ENCODE measurements around the gene BPNT1. TPM values are rescaled to one million over a fixed set of nuclear protein-coding genes. Genes with fewer than 3 reads are reported as not detected.

Gene BPNT1, protein sequence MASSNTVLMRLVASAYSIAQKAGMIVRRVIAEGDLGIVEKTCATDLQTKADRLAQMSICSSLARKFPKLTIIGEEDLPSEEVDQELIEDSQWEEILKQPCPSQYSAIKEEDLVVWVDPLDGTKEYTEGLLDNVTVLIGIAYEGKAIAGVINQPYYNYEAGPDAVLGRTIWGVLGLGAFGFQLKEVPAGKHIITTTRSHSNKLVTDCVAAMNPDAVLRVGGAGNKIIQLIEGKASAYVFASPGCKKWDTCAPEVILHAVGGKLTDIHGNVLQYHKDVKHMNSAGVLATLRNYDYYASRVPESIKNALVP
- total RNA-seq (2014; rRNA removed; shearing (Covaris generic)), result 43.0 and 48.7 TPM in 2 replicates
- 73.3 and 98.5 TPM in 2 replicates for total RNA-seq (2022)
- Bru-seq, nascent RNA, result percentile 80 among the genes with signal in this experiment
- percentile 76 among the genes with signal in this experiment for BruChase-seq, experiment 1, labeled RNA remaining after a 6-hour chase
- BruChase-seq, experiment 2, labeled RNA remaining after a 2-hour chase, result percentile 75 among the genes with signal in this experiment
- long read RNA-seq, transcript BPNT1-201 (9 exons, 2,465 nt), result major isoform, 5 of 29 reads
- long read RNA-seq, partial matches to known transcripts, result 10 of 29 reads
- long read RNA-seq, other reads (novel, unspliced or antisense), result 11 of 29 reads

- DNase-seq (ENCODE audit: low spot score), result peak; percentile 97
- H3K27ac ChIP-seq (ENCODE audit: low read depth, low read length, poor library complexity, severe bottlenecking), result peak within 1 kb of the TSS; percentile 84
- peaks cover 51% of the 10 kb centered on the region for H3K79me2 ChIP-seq (ENCODE audit: insufficient read depth, low read depth, low read length)
- peak within 1 kb of the TSS; percentile 89 for H2AFZ ChIP-seq (ENCODE audit: low read length)
- H3K4me2 ChIP-seq (ENCODE audit: low read length), result peak within 1 kb of the TSS; percentile 66
- peak within 1 kb of the TSS; percentile 95 for H3K4me3 ChIP-seq (ENCODE audit: low read depth, low read length, poor library complexity, severe bottlenecking)
- no peaks in the 10 kb centered on the region for H3K9me2 ChIP-seq (ENCODE audit: insufficient read depth, low read length)
- no TSS peak for BruUV-seq (replicated peaks)
- H3K4me1 ChIP-seq (ENCODE audit: insufficient read depth, low read length, poor library complexity, severe bottlenecking), result peaks cover 40% of the 10 kb centered on the region
- ChIA-PET POLR2A (interaction anchor here (0.6 to 1.2 kb wide), 6 partner anchors 10 to 74 kb away, joined by 3 to 7 read pairs (median 4); no protein-coding TSS in a partner anchor), CTCF (ENCODE audit: unreplicated experiment) (no interaction called here)
- no peaks in the 10 kb centered on the region for H3K9me3 ChIP-seq (ENCODE audit: low read length)
- H3K36me3 ChIP-seq (ENCODE audit: insufficient read depth, low read length), result peaks cover 7% of the 10 kb centered on the region
- no peak for TF ChIP-seq EZH2phosphoT487 (IDR thresholded peaks at IDR 0.05; ENCODE audit: borderline replicate concordance, low read depth, low read length)
- TF ChIP-seq, protein P1, sequence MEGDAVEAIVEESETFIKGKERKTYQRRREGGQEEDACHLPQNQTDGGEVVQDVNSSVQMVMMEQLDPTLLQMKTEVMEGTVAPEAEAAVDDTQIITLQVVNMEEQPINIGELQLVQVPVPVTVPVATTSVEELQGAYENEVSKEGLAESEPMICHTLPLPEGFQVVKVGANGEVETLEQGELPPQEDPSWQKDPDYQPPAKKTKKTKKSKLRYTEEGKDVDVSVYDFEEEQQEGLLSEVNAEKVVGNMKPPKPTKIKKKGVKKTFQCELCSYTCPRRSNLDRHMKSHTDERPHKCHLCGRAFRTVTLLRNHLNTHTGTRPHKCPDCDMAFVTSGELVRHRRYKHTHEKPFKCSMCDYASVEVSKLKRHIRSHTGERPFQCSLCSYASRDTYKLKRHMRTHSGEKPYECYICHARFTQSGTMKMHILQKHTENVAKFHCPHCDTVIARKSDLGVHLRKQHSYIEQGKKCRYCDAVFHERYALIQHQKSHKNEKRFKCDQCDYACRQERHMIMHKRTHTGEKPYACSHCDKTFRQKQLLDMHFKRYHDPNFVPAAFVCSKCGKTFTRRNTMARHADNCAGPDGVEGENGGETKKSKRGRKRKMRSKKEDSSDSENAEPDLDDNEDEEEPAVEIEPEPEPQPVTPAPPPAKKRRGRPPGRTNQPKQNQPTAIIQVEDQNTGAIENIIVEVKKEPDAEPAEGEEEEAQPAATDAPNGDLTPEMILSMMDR (conservative IDR thresholded peaks at IDR 0.05; ENCODE audit: low read length), result peak; percentile 44
- no peaks in the 10 kb centered on the region for H4K20me1 ChIP-seq (ENCODE audit: insufficient read depth, low read length)
- intact Hi-C loops (cut with micrococcal nuclease; ENCODE audit: unreplicated experiment), result loop anchor here (5.0 kb wide), 3 partner anchors 98 to 1803 kb away; partner anchors contain the start of genes RAB3GAP2 and RRP15
These were observed at the start of gene BPNT1 for GRCh38 chr1:220089650-220090556. BPNT1 (minus strand) TSS chr1:220089788; CDS start chr1:220079846, 9,942 bp downstream.

DNA sequence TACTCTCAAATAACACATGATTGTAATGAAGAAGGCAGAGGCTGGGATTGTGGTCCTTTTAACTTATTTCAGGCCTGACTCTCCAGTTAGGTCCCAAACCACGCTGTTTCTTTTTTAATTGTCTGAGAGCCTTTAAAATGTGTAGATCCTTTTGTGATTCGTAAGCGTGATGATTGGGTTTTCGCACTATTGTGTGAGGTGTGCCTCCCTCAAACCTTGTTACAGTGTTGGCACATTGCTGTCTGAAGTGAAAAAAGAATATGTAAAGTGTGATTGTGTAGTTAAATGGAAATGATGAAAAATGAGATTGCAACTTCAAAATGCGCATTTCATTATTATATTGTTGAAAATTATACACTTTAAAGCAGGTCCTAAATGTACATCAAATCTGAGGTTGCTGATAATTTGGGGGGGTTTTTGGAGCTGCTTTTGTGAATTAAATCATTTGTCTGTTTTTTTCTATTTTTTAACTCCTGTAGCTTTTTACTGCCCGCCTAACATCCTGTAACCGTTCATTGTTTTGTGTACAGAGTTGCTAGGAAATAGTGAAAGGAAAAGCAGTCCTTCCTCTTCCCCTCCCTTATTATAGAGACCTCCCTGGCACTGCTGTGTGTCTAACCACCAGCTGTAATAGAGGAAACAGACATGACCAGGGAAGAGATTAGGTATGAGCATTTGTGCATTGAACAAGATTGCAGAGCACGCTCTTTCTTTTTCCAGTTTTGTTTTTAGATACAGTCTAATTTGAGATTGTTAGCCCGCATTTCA lies 47.6 kb upstream of the BPNT1 start:
- Histone ChIP-seq H4K20me1 (ENCODE audit: insufficient read depth, low read length) (no peaks in the 10 kb centered on the region), H3K4me1 (ENCODE audit: insufficient read depth, low read length, poor library complexity, severe bottlenecking) (no peaks in the 10 kb centered on the region), H3K4me3 (ENCODE audit: low read depth, low read length, poor library complexity, severe bottlenecking) (no peak overlapping the region), H3K4me2 (ENCODE audit: low read length) (no peak overlapping the region), H3K27ac (ENCODE audit: low read depth, low read length, poor library complexity, severe bottlenecking) (no peak overlapping the region), H3K36me3 (ENCODE audit: insufficient read depth, low read length) (peaks cover 92% of the 10 kb centered on the region), H2AFZ (ENCODE audit: low read length) (no peak overlapping the region), H3K79me2 (ENCODE audit: insufficient read depth, low read depth, low read length) (no peaks in the 10 kb centered on the region), H3K9me2 (ENCODE audit: insufficient read depth, low read length) (no peaks in the 10 kb centered on the region), H3K9me3 (ENCODE audit: low read length) (no peaks in the 10 kb centered on the region)
- DNase-seq (ENCODE audit: low spot score), result no peak
- CTCF ChIA-PET (ENCODE audit: unreplicated experiment), result no interaction called here
- intact Hi-C loops (cut with micrococcal nuclease; ENCODE audit: unreplicated experiment), result no loop called here
- POLR2A ChIA-PET, result interaction anchor here (0.9 to 1.5 kb wide), 4 partner anchors 13 to 166 kb away, joined by 3 to 7 read pairs (median 4); no protein-coding TSS in a partner anchor
- no TSS peak for BruUV-seq (replicated peaks)
- TF ChIP-seq EZH2phosphoT487 (IDR thresholded peaks at IDR 0.05; ENCODE audit: borderline replicate concordance, low read depth, low read length), result no peak
- TF ChIP-seq, protein P1 (conservative IDR thresholded peaks at IDR 0.05; ENCODE audit: low read length), result no peak

All from OCI-LY7 (cell line).